NCI-H128 (cell line): ENCODE measurements around the gene ARMS2.
A peak's percentile ranks its signal among the peaks of the same experiment; 100 is the strongest.

Experiments used
- DNase-seq: peaks from one replicate; lab custom pipeline; 2025; ENCODE audit not compliant: unreplicated experiment; lab: John Stamatoyannopoulos, UW

The ARMS2 gene

DNA sequence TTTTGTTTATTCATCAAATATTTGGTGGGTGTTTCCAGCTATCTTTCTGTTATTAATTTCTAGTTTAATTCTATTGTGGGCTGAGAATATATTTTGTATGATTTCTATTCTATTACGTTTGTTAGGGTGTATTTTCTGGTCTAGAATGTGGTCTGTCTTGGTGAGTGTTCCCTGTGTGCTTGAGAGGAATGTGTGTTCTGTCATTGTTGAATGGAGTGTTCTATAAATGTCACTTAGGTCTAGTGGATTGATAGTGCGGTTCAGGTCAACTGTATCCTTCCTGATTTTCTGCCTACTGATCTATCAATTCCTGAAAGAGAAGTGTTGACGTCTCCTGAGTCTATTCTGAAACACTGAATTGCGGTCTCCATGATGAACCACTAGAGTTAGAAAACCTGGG is 15.4 kb downstream of the ARMS2 start:
- DNase-seq: no peak

DNA sequence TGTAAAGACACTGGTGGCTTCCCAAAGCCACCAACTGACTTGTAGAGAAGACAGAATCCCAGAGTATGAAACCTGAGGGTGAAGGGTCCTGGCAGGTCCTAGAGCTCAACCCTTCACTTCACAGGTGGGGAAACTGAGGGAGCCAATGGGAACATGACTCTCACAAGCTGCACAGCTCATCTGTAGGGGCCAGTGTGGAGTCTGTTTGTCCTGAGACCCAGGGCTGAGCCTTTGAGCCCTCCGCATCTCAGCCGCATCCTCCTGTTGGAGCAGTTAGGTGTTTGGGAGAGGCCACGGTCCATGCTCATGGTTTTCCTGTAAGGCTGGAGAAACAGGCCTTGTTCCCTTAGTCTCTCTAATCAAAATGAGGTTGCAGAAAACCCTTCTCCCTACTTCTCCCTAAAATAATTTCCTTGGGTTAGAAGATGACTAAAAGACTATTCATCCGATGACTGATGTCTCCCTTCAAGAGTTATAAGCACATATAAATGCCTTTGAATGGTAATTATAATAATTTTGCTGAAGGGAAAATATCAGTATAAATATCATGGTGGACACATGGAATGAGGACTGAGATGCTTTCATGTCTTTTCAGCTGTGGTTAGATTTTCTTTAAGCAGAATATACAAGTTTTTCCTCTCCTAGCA is 17.2 kb downstream of the ARMS2 start:
- DNase-seq: no peak

- DNase-seq: no peak
These were observed 18.7 kb downstream of the ARMS2 start for GRCh38 chr10:122473116-122473515.

DNA sequence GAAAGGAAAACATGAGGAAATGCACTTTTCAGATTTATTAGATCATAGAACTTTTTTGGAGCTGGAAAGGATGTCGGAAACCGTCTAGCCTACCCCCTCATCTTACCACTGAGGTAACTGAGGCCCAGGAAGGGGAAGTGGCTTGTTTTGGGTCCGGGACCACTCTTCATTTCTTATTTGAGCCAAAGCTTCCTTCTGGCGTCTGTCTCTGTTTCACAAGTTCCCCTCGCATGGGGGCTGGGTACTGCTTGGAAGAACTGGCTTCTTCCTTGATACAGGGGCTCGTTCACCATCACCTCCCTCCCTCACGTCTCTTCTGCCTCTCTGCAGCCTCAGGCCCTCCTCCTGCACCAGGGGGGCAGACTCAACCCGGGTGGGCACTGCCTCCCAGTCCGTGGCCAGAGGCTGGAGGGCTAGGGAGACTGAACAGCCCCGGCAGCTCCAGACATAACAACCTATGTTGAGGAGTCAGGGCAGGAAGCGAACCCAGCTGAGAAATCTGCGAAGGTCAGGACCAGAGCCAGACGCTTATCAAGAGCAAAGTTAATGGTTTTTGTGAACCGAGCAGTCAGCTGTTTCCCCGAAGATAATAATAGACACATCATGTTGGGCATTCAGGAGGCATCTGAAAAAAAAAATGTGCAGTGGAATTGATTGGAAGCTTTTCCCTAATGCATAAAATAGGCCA is 19.8 kb downstream of the ARMS2 start:
- DNase-seq: no peak

GRCh38 chr10:122475100-122475499 is 20.6 kb downstream of the ARMS2 start:
- no peak for DNase-seq

DNA sequence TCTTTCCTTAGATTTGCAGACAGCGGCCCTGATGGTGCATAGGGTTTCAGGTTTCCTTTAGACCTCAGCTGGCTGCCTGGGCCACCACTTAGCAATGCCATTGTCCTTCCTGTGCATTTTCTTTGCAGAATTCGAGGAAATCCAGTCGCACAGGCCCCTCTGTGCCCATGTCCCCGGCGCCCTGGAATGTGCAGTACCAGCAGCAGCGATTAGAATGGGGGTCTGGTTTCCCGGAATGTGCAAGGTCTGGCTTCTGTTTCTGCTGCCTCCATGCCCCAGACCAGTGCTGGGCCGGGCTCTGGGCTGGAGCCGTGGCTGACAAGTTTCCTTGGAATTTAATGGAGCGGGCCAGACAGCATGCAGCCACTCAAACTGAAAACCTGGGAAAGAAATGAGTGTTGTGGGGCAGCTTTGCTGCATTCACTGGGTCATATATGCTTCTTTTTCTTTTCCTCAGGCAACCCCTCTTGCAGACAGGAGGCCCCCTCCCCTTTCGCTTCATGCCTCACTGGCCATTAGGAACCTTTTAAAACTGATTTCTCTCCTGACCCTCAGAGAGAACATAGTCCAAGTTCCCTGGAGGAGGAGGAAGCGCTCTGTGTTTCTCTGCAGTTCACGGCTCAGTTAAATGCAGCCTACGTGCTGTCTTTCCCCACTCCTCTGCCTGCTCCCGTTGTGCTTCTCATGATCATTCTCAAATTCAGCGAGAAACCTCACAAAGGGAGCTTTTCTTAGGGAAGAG is 21.3 kb downstream of the ARMS2 start:
- DNase-seq: no peak

- DNase-seq: no peak
These were observed 21.9 kb downstream of the ARMS2 start for GRCh38 chr10:122476333-122476695.

GRCh38 chr10:122477436-122477835 is 23.0 kb downstream of the ARMS2 start:
- DNase-seq: no peak

DNA sequence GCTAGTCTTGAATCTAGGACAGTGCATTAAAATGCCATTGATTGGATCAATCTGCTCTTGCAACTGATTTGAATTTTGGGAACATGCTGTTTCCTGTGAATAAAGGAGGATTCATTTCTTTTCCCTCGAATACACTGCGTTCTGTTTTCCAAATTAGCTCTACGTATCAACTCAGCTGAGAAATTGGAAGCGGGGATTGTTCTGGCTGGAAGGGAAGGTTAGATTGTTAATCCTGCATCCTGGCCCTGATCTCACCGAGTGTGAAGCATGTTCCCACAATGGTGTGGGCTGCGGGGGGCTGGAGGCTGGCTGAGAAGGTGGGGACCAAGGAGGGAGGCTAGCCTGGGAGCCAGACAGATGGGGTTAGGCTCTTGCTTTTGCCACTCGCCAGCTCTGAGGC is 24.5 kb downstream of the ARMS2 start:
- DNase-seq: no peak

DNA sequence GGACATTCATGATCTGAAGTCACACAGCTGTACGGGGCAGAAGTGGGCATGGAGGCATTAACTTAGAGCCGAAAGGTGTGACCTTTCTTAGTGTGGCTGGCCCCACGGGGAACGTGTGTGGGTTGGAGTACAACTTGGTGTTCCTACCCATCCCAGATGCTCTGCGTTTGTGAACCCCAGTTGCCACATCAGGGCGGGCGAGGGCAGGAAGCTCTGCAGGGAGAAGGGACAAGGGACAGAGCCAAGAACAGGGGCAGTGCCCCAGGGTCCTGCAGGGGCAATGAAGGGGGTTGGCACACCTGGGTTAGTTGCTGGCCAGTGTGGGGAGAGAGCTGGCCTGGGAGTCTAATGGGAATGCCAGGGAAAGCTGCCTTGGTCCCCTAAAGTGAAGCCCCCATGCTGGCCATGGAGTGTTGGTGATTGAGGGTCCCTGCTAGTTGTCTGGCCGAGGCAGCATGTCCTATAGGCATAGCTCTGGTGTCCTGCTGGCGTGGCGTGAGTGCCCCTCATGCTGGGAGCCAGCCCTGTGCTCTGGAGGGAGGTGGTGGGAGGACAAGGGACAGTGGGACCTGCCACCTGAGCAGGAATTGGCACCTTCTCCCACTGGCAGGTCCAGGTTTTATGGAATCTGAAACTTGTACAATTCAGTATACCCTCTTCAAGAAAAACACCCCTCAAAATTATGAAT is 25.8 kb downstream of the ARMS2 start:
- DNase-seq: no peak

DNA sequence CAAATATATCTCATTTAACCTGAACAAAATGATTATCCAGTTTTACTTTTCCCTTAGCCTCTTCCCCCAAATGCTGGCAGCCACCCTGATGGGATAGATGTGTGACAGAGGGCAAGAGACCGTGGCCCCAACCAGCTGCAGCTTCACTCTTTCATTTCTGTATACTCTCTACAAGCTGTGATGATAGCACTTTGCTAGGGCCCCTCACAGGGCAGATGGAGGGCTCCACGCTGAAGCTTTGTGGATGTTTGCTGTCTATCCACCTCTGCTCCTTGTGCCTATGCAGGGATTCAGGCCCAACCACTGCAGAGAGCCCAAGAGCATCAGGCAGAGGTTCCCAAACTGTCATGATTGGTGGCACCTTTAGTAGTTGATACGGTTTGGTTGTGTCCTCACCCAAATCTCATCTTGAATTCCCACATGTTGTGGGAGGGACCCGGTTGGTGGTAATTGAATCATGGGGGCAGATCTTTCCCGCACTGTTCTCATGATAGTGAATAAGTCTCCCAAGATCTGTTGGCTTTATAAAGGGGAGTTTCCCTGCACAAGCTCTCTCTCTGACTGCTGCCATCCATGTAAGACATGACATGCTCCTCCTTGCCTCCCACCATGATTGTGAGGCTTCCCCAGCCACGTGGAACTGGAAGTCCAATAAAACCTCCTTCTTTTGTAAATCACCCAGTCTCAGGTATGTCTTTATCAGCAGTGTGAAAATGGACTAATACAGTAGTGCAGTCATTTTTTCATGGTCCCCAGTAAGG is 27.0 kb downstream of the ARMS2 start:
- DNase-seq: no peak

GRCh38 chr10:122484276-122485060 is 30.0 kb downstream of the ARMS2 start:
- DNase-seq: no peak

DNA sequence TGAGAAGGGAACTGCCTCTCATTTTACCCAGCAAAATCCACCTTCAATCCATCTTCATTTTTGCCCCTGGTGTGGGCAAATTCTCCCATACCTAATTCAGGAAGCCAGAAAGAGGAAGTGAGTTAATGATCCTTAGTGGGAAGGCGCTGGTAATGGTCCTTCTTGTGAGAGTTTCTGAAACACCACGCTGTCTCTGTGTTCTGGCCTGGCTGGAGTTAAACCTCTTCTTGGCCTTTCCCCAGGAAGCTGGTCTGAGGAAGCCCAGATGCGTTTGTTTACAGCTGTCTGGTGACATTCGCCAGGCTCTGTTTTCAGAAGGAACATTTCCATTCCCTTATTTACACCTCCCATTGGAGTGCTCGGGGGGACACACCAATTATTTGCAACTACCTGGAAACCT is 31.2 kb downstream of the ARMS2 start:
- DNase-seq: no peak

- DNase-seq: no peak
These were observed 32.1 kb downstream of the ARMS2 start for GRCh38 chr10:122486406-122487080.

DNA sequence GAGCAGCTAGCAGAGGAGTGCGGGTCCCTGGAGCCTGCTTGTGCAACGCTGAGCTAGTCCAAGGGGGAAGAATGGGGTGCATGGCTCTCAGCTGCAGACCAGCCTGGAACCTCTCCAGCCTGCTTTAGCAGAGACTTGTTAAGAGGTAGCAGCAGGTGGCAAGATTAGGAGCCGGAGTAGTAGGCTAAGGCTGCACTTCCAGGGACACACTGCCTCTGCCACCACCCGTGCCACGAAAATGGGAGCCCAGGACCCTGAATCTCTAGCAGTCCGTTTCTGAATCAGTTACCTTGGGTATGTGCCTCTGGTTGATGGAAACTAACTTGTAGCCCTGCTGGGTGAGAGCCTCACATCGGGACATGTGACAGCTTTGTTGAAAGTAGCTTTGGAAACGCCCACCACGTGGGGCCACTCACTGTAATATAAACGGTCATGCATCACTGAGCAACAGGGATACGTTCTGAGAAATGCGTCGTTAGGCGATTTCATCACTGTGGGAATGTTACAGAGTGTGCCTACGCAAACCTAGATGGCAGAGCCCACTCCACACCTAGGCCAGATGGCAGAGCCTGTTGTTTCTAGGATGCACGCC is 32.8 kb downstream of the ARMS2 start:
- DNase-seq: peak; percentile 27

DNA sequence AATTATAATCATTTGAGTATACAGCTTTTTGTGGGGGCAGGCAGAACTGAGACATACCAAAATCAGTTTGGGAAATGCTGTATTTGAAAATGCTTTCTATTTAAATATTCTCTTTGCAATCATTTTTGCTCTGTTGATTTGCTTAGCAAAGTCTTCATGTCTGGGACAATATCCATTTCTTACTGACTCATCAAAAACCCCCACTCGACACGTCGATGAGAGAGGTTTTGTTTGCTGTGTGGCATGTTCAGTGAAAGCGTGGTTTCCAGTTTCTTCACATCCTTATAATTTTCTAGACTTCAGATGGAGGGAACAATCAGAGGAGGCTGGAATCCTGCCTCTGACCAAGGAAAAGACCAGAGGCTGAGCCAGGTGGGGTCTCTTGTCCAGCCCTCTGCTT is 35.8 kb downstream of the ARMS2 start:
- no peak for DNase-seq

DNA sequence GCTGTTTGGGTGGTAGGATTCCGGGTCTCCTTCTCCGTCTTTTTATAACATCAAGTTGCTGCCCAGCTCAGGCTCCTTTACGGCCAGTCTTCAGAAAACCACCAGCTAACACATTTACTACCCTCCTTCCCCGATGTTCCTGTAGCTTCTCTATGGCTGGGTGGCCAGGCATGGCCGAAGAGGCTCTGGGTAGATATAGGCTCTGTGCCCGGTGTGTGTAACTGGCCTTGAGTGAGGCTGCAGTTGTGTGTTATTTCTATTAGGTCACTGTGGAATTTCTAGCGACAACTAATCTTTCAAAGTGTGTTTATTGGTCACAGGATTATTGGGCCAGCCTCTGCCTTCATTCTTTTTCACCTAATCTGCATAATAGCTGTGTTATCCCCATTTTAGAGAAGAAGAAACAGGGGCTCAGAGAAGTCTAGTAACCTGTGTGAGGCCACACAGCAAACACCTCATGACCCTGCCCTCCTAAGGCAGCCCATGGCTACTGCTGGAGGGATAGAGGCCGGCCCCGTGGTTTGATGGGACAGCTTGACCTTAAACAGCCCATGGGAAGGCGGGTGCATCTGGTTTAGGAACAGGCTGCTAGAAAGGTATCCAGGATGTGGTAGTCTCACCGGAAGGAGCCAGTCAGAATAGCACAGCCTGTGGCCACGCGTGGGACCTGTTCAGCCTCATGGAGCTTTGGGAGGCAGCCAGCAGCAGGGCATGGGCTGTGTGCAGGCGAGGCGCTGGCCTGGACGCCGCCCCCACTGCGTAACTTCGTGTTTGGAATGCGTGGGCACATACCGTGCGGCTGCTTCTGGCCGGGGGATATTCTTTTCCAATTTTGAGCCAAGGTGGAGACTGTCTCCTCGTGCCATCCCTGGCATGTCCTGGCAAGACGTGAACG is 36.6 kb downstream of the ARMS2 start:
- DNase-seq: no peak

DNA sequence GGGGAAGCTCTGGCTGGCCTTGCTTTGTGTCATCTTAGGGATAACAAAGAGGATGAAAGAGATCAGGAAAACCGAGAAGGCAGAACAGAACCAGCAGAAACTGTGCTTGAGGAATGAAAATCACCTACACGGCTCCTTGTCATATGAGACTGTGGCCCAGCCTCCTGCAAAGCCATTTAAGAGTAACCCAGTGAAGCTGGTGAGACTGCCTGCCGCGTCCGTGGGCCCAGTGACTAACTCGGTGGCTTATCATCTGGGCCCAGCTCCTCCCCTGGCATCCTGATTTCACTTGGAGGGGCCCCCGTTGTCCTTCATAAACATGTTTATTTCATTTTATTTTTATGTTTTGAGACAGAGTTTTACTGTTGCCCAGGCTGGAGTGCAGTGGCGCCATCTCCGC is 37.6 kb downstream of the ARMS2 start:
- no peak for DNase-seq
